ENCODE data around the gene ZNF616.

DNA sequence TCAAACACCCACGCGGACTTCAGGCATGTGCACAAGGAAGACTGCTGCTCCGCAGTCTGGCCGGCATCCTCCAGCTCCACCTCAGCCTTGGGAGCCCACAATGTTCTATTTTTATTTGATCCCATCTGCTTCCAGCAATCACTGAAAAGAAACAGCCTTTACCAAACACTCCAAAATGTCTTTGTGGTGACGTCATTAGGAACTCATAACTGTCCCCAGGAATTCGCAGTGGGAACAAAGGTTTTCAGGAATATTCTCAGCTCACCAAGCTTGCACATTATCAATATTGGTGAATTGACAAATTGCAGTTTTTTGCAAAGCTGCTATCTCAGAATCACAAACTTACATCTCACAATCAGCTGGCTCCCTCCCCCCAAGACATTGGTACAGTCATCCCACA, 29.0 kb downstream of the ZNF616 start:
- TF ChIP-seq, protein P1, sequence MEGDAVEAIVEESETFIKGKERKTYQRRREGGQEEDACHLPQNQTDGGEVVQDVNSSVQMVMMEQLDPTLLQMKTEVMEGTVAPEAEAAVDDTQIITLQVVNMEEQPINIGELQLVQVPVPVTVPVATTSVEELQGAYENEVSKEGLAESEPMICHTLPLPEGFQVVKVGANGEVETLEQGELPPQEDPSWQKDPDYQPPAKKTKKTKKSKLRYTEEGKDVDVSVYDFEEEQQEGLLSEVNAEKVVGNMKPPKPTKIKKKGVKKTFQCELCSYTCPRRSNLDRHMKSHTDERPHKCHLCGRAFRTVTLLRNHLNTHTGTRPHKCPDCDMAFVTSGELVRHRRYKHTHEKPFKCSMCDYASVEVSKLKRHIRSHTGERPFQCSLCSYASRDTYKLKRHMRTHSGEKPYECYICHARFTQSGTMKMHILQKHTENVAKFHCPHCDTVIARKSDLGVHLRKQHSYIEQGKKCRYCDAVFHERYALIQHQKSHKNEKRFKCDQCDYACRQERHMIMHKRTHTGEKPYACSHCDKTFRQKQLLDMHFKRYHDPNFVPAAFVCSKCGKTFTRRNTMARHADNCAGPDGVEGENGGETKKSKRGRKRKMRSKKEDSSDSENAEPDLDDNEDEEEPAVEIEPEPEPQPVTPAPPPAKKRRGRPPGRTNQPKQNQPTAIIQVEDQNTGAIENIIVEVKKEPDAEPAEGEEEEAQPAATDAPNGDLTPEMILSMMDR (conservative IDR thresholded peaks at IDR 0.05; ENCODE audit: low read depth in 2 of 2), result no peak
- TF ChIP-seq, protein P2, sequence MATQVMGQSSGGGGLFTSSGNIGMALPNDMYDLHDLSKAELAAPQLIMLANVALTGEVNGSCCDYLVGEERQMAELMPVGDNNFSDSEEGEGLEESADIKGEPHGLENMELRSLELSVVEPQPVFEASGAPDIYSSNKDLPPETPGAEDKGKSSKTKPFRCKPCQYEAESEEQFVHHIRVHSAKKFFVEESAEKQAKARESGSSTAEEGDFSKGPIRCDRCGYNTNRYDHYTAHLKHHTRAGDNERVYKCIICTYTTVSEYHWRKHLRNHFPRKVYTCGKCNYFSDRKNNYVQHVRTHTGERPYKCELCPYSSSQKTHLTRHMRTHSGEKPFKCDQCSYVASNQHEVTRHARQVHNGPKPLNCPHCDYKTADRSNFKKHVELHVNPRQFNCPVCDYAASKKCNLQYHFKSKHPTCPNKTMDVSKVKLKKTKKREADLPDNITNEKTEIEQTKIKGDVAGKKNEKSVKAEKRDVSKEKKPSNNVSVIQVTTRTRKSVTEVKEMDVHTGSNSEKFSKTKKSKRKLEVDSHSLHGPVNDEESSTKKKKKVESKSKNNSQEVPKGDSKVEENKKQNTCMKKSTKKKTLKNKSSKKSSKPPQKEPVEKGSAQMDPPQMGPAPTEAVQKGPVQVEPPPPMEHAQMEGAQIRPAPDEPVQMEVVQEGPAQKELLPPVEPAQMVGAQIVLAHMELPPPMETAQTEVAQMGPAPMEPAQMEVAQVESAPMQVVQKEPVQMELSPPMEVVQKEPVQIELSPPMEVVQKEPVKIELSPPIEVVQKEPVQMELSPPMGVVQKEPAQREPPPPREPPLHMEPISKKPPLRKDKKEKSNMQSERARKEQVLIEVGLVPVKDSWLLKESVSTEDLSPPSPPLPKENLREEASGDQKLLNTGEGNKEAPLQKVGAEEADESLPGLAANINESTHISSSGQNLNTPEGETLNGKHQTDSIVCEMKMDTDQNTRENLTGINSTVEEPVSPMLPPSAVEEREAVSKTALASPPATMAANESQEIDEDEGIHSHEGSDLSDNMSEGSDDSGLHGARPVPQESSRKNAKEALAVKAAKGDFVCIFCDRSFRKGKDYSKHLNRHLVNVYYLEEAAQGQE (IDR thresholded peaks at IDR 0.05; ENCODE audit: unreplicated experiment), result no peak
- no peak for TF ChIP-seq POLR2AphosphoS5 (IDR thresholded peaks at IDR 0.05; ENCODE audit: low read depth)
- TF ChIP-seq ZNF331 (CRISPR knock-in tag; IDR thresholded peaks at IDR 0.05; ENCODE audit: low read depth), result no peak
- TF ChIP-seq EZH2 (IDR thresholded peaks at IDR 0.05; ENCODE audit: low read depth, unreplicated experiment), result no peak
- TF ChIP-seq EZH2phosphoT487 (IDR thresholded peaks at IDR 0.05; ENCODE audit: unreplicated experiment), result no peak
- TF ChIP-seq NANOG (IDR thresholded peaks at IDR 0.05; ENCODE audit: borderline replicate concordance), result no peak
- TF ChIP-seq JUNB (IDR thresholded peaks at IDR 0.05; ENCODE audit: unreplicated experiment), result no peak
- no peak for TF ChIP-seq CREB1 (CRISPR knock-in tag; IDR thresholded peaks at IDR 0.05; ENCODE audit: low read depth)
- TF ChIP-seq STAT1 (IDR thresholded peaks at IDR 0.05; ENCODE audit: unreplicated experiment), result no peak
- TF ChIP-seq ZNF114 (CRISPR knock-in tag; IDR thresholded peaks at IDR 0.05), result no peak
